Lung (tissue), 12 donors: Measurements from ENCODE around the gene TBCK. TPM values are rescaled to one million over a fixed set of nuclear protein-coding genes. Genes with fewer than 3 reads are reported as not detected.

Experiments
- ATAC-seq: fragments of 200-7000 bp; cut with Tn5 transposase; one replicate; pipeline ENCODE4 v1.9.1; 2020; ENCODE audit warnings: moderate number of reproducible peaks; ENCODE audit not compliant: insufficient read depth, low FRiP score
- DNase-seq, 3 donors: peaks; one replicate each; pipeline ENCODE4 v3.0.0-alpha.2; 2013 to 2017
- H3K27ac ChIP-seq, 2 donors: one replicate each; pipeline ENCODE4 v1.5.1; 2013; ENCODE audit warnings: mild to moderate bottlenecking in 2 of 2, moderate library complexity in 2 of 2, control low read depth in 1 of 2, inconsistent platforms in 1 of 2, low read depth in 1 of 2, low read length in 1 of 2
- H3K27me3 ChIP-seq, 3 donors: one replicate each; pipeline ENCODE4 v1.5.1; 2013; ENCODE audit warnings: low read length in 2 of 3; ENCODE audit not compliant: control insufficient read depth in 3 of 3, insufficient read depth in 3 of 3
- H3K36me3 ChIP-seq, 4 donors: one replicate each; pipeline ENCODE4 v1.5.1; 2013; ENCODE audit warnings: low read length in 4 of 4, mild to moderate bottlenecking in 1 of 4, moderate library complexity in 1 of 4; ENCODE audit not compliant: control insufficient read depth in 4 of 4, insufficient read depth in 4 of 4
- H3K4me1 ChIP-seq, 5 donors: one replicate each; pipeline ENCODE4 v1.5.1; 2013; ENCODE audit warnings: low read length in 5 of 5, mild to moderate bottlenecking in 2 of 5, moderate library complexity in 1 of 5; ENCODE audit not compliant: control insufficient read depth in 5 of 5, insufficient read depth in 5 of 5
- H3K4me3 ChIP-seq: one replicate; pipeline ENCODE4 v1.5.1; 2013; ENCODE audit warnings: mild to moderate bottlenecking, control low read depth, moderate library complexity
- H3K9ac ChIP-seq, 2 donors: one replicate each; pipeline ENCODE4 v1.5.1; 2013; ENCODE audit warnings: low read length in 2 of 2, control low read depth in 1 of 2; ENCODE audit not compliant: insufficient read depth in 1 of 2
- H3K9me3 ChIP-seq, 4 donors: one replicate each; pipeline ENCODE4 v1.5.1; 2013; ENCODE audit warnings: low read length in 3 of 4, mild to moderate bottlenecking in 1 of 4, moderate library complexity in 1 of 4; ENCODE audit not compliant: control insufficient read depth in 4 of 4, insufficient read depth in 3 of 4
- WGBS, 2 donors: extraction: QIAGEN DNeasy Blood & Tissue Kit; methylation state at CpG; one replicate each; pipeline ENCODE4 v1.1.7; 2013; 5-methylcytosine and 5-hydroxymethylcytosine counted together
- polyA plus RNA-seq, 2 donors: library from polyadenylated mRNA; stranded (reverse); fragments of 200-250 nt; gene quantifications; one replicate each; pipeline ENCODE4 v1.2.1, GENCODE V29; 2013
- total RNA-seq, 2 donors: library from RNA; depleted of rRNA in 1 of 2; stranded (reverse); fragments of >200 nt in 1 of 2; gene quantifications; one replicate each; pipeline ENCODE4 v1.2.1, GENCODE V29; 2014 to 2021
- TF ChIP-seq, protein P1 (sequence below): IDR thresholded peaks from 2 replicates; pipeline ENCODE4 v1.5.1; 2012; ENCODE audit warnings: mild to moderate bottlenecking; ENCODE audit errors: control extremely low read depth, extremely low read depth
- donor health status: control.
- donor health status: control.
- donor health status: Bipolar disorder and iron deficiency.
- donor health status: healthy.
- donor health status: DM: yes; HTN: yes; CAD: no.

The TBCK gene
- total and polyA plus RNA-seq, 4 donors, result 6.7 to 71.2 (median 18.6) TPM

DNA sequence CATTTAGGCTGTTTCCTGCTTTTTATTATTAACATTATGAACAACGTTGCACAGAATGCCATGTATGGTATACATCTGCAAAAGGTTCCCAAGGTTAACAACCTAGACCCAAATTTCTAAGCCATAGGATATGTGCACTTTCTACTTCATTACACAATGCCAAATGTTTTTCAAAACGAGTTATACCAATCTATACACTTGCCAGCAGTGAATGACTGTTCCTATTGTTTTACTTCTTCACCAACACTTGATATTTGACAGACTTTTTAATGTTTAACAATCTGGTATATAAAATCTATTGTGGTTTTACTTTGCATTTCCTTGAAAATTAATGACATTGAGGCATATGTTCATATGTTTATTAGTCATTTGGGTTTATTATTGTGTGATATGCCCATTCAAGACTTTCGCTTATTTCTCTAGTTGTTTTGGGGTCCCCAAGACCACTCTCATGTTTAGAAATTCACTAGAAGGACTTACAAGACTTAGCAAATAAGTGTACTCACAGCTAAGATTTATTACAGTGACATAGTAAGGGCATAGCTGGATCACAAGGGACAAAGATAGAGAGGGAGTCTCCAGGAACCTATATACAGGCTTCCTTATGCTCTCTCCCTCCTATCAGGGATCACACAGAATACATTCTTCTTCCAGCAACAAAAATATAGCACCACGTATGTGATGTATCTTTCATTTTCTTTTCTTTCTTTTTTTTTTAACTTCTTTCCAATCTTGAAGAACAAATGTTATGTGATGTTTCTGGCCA is 62.5 kb downstream of the TBCK start:
- no peaks in the 10 kb centered on the region for H3K9me3 ChIP-seq
- H3K9ac ChIP-seq, result no peak overlapping the region
- ATAC-seq (no peak), DNase-seq (no peak)
- no peak overlapping the region for H3K27ac ChIP-seq
- no peak overlapping the region for H3K4me3 ChIP-seq
- no peaks in the 10 kb centered on the region for H3K4me1 ChIP-seq
- no peaks in the 10 kb centered on the region for H3K27me3 ChIP-seq
- peaks cover 0 to 14% (median 8%) of the 10 kb centered on the region in 4 donors for H3K36me3 ChIP-seq
- 65 to 91% methylated on average over 4 of the region's 4 CpGs for WGBS, 2 donors
- TF ChIP-seq, protein P1, sequence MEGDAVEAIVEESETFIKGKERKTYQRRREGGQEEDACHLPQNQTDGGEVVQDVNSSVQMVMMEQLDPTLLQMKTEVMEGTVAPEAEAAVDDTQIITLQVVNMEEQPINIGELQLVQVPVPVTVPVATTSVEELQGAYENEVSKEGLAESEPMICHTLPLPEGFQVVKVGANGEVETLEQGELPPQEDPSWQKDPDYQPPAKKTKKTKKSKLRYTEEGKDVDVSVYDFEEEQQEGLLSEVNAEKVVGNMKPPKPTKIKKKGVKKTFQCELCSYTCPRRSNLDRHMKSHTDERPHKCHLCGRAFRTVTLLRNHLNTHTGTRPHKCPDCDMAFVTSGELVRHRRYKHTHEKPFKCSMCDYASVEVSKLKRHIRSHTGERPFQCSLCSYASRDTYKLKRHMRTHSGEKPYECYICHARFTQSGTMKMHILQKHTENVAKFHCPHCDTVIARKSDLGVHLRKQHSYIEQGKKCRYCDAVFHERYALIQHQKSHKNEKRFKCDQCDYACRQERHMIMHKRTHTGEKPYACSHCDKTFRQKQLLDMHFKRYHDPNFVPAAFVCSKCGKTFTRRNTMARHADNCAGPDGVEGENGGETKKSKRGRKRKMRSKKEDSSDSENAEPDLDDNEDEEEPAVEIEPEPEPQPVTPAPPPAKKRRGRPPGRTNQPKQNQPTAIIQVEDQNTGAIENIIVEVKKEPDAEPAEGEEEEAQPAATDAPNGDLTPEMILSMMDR, result no peak

DNA sequence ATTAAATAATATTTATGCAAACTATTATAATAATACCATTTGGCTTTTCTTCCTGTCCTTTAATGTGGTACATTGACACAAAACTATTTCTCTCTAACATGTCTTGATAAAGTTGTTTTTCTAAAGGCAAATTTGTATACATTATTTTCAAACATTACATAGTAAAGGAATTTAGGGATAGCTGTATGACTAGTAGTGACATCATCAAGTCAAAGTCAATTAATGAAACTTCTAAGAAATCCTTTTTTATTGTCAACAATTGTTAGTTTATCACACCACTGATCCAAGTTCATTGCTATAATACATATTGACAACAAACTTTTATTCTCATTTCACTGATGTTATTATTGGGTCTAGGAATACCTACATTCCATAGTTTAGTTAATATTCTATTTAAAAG is 68.4 kb downstream of the TBCK start:
- Histone ChIP-seq H3K9ac (no peak overlapping the region), H3K27me3 (no peaks in the 10 kb centered on the region), H3K4me3 (no peak overlapping the region), H3K36me3 (peaks cover 4 to 15% (median 8%) of the 10 kb centered on the region in 4 donors), H3K9me3 (no peaks in the 10 kb centered on the region), H3K4me1 (no peaks in the 10 kb centered on the region), H3K27ac (no peak overlapping the region)
- TF ChIP-seq, protein P1, result no peak
- DNase-seq (no peak), ATAC-seq (no peak)

DNA sequence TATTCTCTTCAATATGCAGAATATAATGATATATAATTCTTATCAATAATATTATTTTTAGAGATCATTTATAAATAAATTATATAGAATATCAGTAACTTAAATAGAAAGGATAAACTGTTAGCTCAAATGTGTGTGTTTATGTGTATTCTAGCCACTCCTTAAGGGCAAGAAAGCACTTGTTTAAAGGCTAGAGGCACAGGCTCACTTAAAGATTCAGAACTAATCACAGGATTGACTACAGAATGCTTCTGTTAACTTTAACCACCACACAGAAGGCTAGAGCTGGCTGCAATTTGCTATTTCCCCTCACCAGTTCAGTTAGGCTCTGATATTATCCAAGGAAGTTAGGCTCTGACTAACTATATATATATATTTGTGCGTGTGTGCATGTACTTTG is 69.6 kb downstream of the TBCK start:
- no peak overlapping the region for H3K4me3 ChIP-seq
- ATAC-seq (no peak), DNase-seq (no peak)
- H3K4me1 ChIP-seq, result no peaks in the 10 kb centered on the region
- TF ChIP-seq, protein P1, result no peak
- 100% methylated on average over 1 of the region's 1 CpG for WGBS, 2 donors
- no peak overlapping the region for H3K27ac ChIP-seq
- H3K27me3 ChIP-seq, result no peaks in the 10 kb centered on the region
- H3K9ac ChIP-seq, result no peak overlapping the region
- peaks cover 4 to 15% (median 8%) of the 10 kb centered on the region in 4 donors for H3K36me3 ChIP-seq
- no peaks in the 10 kb centered on the region for H3K9me3 ChIP-seq
